GM19468 (cell line): ENCODE results near the gene HS3ST3B1.
A peak's percentile ranks its signal among the peaks of the same experiment; 100 is the strongest.

ENCODE experiments used
- ATAC-seq: cut with Tn5 transposase; IDR thresholded peaks from one replicate; pipeline ENCODE4 v1.9.1; 2021; ENCODE audit warnings: mild to moderate bottlenecking, moderate library complexity, moderate number of reproducible peaks; ENCODE audit not compliant: unreplicated experiment; ENCODE audit errors: extremely low read depth

The HS3ST3B1 gene

GRCh38 chr17:14346801-14347200 lies 45.9 kb downstream of the HS3ST3B1 start:
- ATAC-seq, result no peak

GRCh38 chr17:14351493-14351892 lies 50.6 kb downstream of the HS3ST3B1 start:
- ATAC-seq, result peak; percentile 73

DNA sequence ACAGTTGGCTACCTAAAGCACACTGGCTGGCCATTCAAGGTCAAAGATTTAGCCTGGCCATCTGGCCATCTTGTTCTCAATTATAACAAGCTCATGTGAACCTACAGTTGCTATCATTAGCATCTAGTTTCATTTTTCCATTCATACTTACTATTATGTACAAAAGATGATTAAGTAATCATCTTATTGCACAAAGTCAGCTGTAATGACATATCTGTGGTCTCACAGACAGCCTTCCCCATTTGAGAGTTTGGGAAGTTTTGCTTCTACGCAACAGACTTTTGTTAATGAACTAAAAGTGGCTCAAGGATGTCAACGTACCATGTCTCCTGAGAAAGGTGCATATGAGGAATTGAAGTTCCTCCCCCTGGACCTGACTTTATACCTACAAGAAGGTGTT lies 51.3 kb downstream of the HS3ST3B1 start:
- ATAC-seq, result no peak

- ATAC-seq, result no peak
These were observed 53.1 kb downstream of the HS3ST3B1 start for GRCh38 chr17:14353861-14354474.

GRCh38 chr17:14354807-14355206 lies 53.9 kb downstream of the HS3ST3B1 start:
- ATAC-seq, result no peak

GRCh38 chr17:14355556-14355955 lies 54.7 kb downstream of the HS3ST3B1 start:
- no peak for ATAC-seq

DNA sequence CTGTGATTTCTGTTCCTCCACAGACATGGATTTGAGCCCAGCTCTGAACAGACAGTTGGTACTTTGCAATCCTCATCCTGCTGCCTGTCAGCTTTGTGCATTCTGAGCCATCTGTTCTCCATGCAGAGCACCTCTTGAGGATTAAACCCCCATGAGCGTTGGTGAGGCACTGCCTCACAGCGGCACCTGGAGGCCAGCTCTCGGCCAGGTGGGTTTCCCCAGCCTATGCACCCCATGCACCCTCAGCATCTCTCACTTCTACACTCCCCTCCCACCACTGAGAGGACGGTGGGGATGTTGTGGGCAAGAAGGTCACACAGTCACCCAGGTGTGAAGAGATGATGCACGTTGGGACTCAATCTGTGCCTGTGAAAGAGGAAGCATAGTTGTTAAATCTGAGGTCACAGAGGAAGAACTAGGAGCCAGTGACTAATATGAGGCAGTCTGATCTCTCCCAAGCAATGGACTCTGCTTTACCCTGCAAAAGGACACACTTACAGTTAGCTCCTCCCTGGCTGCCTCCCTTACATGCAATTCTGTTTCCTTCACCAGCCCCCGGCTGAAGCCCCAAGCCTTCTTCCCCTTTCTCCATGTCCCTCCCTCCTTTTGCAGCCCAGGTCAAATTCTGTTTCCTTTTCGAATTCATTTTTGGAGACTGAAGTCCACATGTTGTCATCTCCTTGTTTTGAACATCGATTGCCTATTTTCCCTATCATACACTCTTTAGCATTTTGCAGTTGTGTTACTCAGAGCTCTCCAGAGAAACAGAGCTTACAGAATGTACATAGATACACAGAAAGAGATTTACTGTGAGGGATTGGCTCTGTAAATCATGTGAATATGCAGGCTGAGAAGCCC lies 58.5 kb downstream of the HS3ST3B1 start:
- peak; percentile 81 for ATAC-seq

DNA sequence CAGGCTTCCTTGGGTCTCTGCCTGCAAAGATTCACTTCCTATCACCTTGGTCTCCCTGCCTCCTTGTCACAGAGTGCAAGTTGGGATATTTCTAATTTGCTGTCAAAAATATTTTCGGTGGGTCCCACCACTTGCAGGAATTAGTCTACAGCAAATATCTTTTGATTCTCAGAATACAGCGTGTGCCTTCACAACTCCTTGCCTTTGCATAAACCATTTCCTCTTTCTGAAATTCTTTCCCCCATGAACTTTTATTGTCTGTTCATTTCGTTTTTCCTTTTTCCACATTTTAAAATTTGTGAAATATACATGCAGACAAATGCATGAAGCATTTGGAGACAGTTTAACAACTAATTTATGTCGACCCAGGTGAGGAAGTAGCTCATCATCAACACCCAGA lies 60.0 kb downstream of the HS3ST3B1 start:
- no peak for ATAC-seq

- ATAC-seq, result no peak
These were observed 60.6 kb downstream of the HS3ST3B1 start for GRCh38 chr17:14361470-14361869.

DNA sequence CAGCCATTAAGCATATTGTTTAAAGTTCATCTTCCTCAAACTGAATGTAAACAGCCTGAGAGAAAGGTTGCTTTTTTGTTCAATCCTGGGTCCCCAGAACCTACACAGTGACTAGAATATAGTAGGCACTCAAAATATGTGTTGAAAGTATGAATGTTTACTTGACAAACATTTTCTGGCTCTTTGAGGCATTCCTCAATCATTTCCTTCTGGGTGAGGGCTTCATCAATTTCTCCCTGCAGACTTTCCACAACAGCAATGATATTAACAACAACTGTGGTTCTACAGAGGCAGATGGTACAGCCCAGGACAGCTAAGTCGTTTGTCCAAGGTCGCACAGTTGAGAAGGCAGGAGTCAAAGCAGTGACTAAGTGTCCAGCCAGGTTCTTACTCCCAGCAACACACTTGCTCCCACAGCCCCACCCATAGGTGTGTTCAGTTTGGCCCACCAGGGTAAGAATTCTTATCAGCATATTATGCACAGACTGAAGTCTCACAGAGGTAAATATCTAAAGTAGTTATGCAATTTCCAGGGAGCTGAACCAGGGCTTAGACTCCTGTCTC lies 61.1 kb downstream of the HS3ST3B1 start:
- ATAC-seq, result no peak

GRCh38 chr17:14366199-14366598 lies 65.3 kb downstream of the HS3ST3B1 start:
- ATAC-seq, result no peak

GRCh38 chr17:14372461-14372860 lies 71.6 kb downstream of the HS3ST3B1 start:
- no peak for ATAC-seq

DNA sequence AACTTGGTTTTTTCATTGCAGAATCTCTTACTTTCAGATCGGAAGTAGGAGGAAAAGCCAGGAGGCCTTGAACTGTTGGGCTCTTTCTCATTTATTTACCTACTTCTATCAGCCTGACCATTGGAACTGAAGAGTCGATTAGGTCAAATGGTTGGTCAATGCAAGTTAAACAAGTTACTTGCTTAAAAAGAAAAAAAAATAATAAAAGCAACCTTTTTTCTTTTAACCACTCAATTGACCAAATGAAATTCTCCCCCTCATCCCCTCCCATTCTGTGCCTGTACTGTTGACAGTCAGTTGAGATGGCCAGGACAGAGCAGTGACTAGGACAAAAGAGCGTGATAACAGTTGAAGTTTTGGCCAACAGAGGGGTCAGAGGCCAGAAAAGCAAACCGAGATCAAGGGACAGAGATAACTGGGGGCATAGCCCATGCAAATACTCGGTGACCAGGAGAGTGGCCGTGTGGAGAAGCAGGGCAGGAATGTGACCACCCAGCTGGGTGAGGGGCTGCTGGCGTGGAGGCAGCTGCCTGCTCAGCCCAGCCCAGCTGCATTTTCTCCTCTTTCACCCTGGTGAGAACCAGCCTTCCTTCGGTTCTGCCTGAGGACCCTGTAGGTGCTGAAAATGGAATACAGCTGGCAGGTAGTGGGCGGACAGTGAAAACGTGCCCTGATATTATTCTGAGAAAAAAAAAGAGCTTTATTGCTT lies 72.2 kb downstream of the HS3ST3B1 start:
- ATAC-seq, result no peak

- ATAC-seq, result no peak
These were observed 72.9 kb downstream of the HS3ST3B1 start for GRCh38 chr17:14373614-14374259.

DNA sequence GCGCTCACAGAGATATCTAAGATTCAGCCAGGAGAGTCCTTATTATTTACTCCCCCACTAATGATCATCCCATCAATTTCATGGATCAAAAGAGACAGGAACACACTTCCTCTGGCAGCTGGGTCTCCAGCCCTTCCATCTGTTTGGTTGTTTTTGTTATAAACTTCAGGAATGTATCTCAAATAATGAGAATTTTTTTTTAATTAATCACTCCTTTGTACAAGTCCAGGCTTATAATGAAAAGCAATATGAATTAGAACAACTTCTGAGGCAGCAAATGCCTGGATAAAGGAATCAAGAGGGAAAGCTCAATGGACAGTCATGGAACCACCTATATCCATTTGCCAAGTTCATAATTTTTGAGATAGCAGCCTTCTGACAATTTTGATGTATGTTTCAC lies 73.4 kb downstream of the HS3ST3B1 start:
- ATAC-seq, result no peak

- no peak for ATAC-seq
These were observed 75.8 kb downstream of the HS3ST3B1 start for GRCh38 chr17:14376666-14377065.

DNA sequence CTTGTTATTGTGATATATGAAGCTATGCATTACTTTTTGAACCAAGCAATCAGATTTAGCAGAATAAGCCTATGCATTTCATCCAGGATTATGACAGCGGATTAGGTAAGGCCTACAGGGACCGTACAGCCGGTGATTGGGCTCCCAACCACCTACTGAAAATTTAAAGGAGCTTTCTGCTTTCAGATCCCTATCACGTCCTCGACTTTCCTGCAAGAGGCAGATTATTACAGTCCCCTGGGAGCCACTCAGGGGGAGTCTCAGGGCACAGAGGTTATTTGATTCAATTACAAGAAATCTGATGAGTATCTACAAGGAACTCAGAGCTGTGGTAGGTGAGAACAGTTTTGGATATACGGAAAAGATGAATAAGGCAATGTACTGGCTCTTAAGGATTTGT lies 80.7 kb downstream of the HS3ST3B1 start:
- no peak for ATAC-seq

DNA sequence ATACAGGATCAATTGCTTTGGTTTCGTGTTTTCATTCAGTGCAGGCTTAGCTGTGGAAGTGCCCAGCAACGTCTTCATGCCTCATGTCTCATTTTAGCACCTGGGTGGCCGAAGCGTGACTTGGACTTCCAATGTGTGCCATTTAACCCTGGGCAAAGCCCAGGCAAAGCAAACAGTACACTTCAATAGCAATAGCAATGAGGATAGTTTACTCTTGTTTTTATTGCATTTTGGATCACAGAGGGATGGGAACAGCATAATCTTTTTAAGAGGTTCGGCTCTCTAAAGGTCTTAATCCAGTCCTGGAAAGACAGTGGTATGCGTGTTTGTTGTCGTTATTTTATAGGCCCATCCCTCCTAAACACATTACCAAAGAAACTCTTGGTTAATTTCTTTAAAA lies 86.2 kb downstream of the HS3ST3B1 start:
- no peak for ATAC-seq

- no peak for ATAC-seq
These were observed 88.8 kb downstream of the HS3ST3B1 start for GRCh38 chr17:14389681-14390080.

DNA sequence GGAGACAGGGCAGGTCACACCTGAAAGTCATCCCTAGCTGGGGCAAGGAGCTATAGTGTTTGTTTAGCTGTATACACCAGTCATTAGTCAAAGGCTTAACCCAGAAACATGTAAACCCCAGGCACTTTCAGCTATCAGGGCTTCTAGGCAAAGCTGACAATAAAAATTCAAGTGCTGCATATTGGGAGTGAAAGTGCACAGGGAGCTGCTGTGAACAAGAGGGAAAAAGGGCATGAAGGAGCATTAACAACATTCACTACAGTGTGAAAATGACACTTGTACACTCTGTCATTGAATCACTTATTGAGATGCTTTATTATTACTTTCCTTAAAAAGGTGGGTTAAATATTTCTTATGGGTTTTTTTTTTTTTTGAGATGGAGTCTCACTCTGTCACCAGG lies 92.8 kb downstream of the HS3ST3B1 start:
- ATAC-seq, result no peak
